ENCODE data around the gene MPC1. TPM values are rescaled to one million over a fixed set of nuclear protein-coding genes. Genes with fewer than 3 reads are reported as not detected.
A peak's percentile ranks its signal among the peaks of the same experiment; 100 is the strongest.

MPC1 gene
- total RNA-seq, 1 donor from 2014 or later, result 51.2 TPM

GRCh38 chr6:166422201-166422940, 39.6 kb upstream of the MPC1 start:
- TF ChIP-seq CTCF (IDR thresholded peaks at IDR 0.05), result no peak
- DNase-seq, result peak; percentile 37
- H3K4me1 ChIP-seq, result peaks cover 10% of the 10 kb centered on the region
- no peak overlapping the region for H3K27ac ChIP-seq
- no peak for ATAC-seq
- H3K27me3 ChIP-seq, result no peaks in the 10 kb centered on the region
- peaks cover 75% of the 10 kb centered on the region for H3K36me3 ChIP-seq
- H3K9me3 ChIP-seq, result no peaks in the 10 kb centered on the region
- H3K4me3 ChIP-seq, result no peak overlapping the region
- intact Hi-C loops (cut with DNase I), result no loop called here

GRCh38 chr6:166420351-166420750, 37.6 kb upstream of the MPC1 start:
- no peaks in the 10 kb centered on the region for H3K27me3 ChIP-seq
- DNase-seq, result no peak
- peaks cover 77% of the 10 kb centered on the region for H3K36me3 ChIP-seq
- H3K27ac ChIP-seq, result no peak overlapping the region
- peak; percentile 20 for TF ChIP-seq CTCF (IDR thresholded peaks at IDR 0.05)
- no peaks in the 10 kb centered on the region for H3K9me3 ChIP-seq
- H3K4me3 ChIP-seq, result no peak overlapping the region
- peaks cover 10% of the 10 kb centered on the region for H3K4me1 ChIP-seq
- intact Hi-C loops (cut with DNase I), result no loop called here
- ATAC-seq, result peak; percentile 72

- intact Hi-C loops (cut with DNase I), result no loop called here
- H3K27me3 ChIP-seq, result no peaks in the 10 kb centered on the region
- ATAC-seq (no peak), DNase-seq (peak; percentile 26)
- H3K36me3 ChIP-seq, result peaks cover 78% of the 10 kb centered on the region
- H3K9me3 ChIP-seq, result no peaks in the 10 kb centered on the region
- no peak for TF ChIP-seq CTCF (IDR thresholded peaks at IDR 0.05)
- H3K27ac ChIP-seq, result no peak overlapping the region
- H3K4me3 ChIP-seq, result no peak overlapping the region
- peaks cover 10% of the 10 kb centered on the region for H3K4me1 ChIP-seq
Observed at GRCh38 chr6:166419717-166420116, 37.0 kb upstream of the MPC1 start.

GRCh38 chr6:166419286-166419685, 36.5 kb upstream of the MPC1 start:
- TF ChIP-seq CTCF (IDR thresholded peaks at IDR 0.05), result no peak
- Histone ChIP-seq H3K36me3 (peaks cover 78% of the 10 kb centered on the region), H3K4me3 (no peak overlapping the region), H3K4me1 (peaks cover 10% of the 10 kb centered on the region), H3K9me3 (no peaks in the 10 kb centered on the region), H3K27me3 (no peaks in the 10 kb centered on the region), H3K27ac (no peak overlapping the region)
- intact Hi-C loops (cut with DNase I), result no loop called here
- DNase-seq (peak; percentile 21), ATAC-seq (no peak)

- intact Hi-C loops (cut with DNase I), result no loop called here
- no peaks in the 10 kb centered on the region for H3K9me3 ChIP-seq
- peaks cover 10% of the 10 kb centered on the region for H3K4me1 ChIP-seq
- ATAC-seq, result no peak
- DNase-seq, result peak; percentile 43
- no peak overlapping the region for H3K4me3 ChIP-seq
- no peaks in the 10 kb centered on the region for H3K27me3 ChIP-seq
- no peak for TF ChIP-seq CTCF (IDR thresholded peaks at IDR 0.05)
- H3K36me3 ChIP-seq, result peaks cover 78% of the 10 kb centered on the region
- H3K27ac ChIP-seq, result no peak overlapping the region
Observed at GRCh38 chr6:166418691-166419143, 36.0 kb upstream of the MPC1 start.
